ENCODE measurements around the gene FBXO34. TPM values are rescaled to one million over a fixed set of nuclear protein-coding genes. Genes with fewer than 3 reads are reported as not detected.
"Not testable (repeated sequence)": the region's sequence is repeated elsewhere in the genome, so short reads cannot be mapped to it uniquely, and the experiment has no call there.

Gene FBXO34
- total RNA-seq, 3 donors from 2014 or later, result 12.9 to 16.7 (median 14.9) TPM

DNA sequence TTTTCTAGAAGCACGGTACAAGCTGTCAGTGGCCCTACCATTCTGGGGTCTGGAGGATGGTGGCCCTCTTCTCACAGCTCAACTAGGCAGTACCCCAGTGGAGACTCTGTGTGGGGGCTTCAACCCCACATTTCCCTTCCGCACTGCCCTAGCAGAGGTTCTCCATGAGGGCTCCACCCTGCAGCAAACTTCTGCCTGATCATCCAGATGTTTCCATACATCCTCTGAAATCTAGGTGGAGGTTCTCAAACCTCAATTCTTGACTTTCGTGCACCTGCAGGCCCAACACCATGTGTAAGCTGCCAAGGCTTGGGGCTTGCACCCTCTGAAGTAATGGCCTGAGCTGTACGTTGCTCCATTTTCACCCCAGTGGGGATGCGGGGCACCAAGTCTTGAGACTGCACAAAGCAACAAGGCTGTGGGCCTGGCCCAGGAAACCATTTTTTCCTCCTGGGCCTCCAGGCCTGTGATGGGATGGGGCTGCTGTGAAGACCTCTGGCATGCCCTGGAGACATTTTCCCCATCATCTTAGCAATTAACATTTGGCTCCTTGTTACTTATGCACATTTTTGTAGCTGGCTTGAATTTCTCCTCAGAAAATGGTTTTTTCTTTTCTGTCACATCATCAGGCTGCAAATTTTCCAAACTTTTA, 41.3 kb downstream of the FBXO34 start:
- Mint-ChIP-seq H3K36me3 (ENCODE audit: insufficient read depth) (peaks cover 52% of the 10 kb centered on the region), H3K9me3 (peaks cover 38% of the 10 kb centered on the region), H3K4me1 (ENCODE audit: low read depth) (peaks cover 30% of the 10 kb centered on the region)
- H3K4me3 Mint-ChIP-seq; ATAC-seq; H3K27me3 Mint-ChIP-seq (ENCODE audit: low read depth); DNase-seq: not testable (repeated sequence)

DNA sequence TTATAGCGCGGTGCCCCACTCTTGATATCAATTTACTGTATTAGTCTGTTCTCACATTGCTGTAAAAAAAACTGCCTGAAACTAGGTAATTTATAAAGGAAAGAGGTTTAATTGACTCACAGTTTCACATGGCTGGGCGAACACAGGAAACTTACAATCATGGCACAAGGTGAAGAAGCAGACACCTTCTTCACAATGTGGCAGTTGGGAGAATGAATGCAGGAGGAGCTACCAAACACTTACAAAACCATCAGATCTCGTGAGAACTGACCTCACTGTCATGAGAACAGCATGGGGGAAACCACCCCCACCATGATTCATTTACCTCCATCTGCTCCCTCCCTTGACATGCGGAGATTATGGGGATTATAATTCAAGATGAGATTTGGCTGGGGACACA, 42.3 kb downstream of the FBXO34 start:
- ATAC-seq, result peak; percentile 81 to 90
- H3K36me3 Mint-ChIP-seq (ENCODE audit: insufficient read depth), result peaks cover 57% of the 10 kb centered on the region
- DNase-seq, result no peak

DNA sequence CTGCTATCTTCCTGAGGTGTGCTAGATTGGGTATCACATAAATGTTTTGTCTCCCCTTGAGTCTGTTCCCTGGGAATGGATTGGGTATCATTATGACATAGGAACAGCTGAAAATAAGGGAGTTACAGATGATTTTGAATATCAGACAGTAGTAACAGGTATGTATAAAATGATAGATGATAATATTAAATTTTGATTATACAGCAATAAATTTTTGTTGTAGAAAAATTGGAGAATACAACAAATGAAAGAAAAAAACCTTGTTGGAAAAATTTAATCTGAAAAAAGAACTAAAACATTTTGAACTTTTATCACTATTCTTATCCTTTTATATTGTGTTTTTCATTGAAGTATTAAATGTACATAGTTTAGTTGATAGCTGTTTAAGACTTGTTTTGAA, 43.2 kb downstream of the FBXO34 start:
- H3K4me1 Mint-ChIP-seq (ENCODE audit: low read depth), result peaks cover 24% of the 10 kb centered on the region
- no peak for ATAC-seq
- H3K36me3 Mint-ChIP-seq (ENCODE audit: insufficient read depth), result peaks cover 60% of the 10 kb centered on the region
- peaks cover 38% of the 10 kb centered on the region for H3K9me3 Mint-ChIP-seq
- no peak overlapping the region for H3K4me3 Mint-ChIP-seq
- no peaks in the 10 kb centered on the region for H3K27me3 Mint-ChIP-seq (ENCODE audit: low read depth)
- DNase-seq, result no peak

More for the DNA sequence above, 42.3 kb downstream of the FBXO34 start:
- Mint-ChIP-seq H3K27me3 (ENCODE audit: low read depth) (no peaks in the 10 kb centered on the region), H3K4me3 (no peak overlapping the region), H3K4me1 (ENCODE audit: low read depth) (peaks cover 24% of the 10 kb centered on the region), H3K9me3 (peaks cover 38% of the 10 kb centered on the region)

DNA sequence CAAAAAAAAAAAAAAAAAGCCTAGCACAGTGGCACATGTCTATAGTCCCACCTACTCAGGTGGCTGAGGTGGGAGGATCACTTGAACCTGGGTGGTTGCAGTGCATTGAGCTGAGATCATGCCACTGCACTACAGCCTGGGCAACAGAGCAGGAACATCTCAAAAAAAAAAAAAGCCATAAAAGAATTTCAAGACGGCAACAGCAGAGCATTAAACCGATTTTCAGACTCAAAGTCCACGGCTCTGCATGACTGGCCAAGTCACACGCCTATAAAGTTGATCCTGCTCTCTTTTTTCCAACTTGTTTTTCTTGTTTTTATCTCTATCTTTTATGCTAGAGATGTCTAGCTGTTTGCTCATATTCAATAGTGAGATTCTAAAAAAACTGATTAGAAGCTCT, 45.3 kb downstream of the FBXO34 start:
- peaks cover 17% of the 10 kb centered on the region for H3K4me1 Mint-ChIP-seq (ENCODE audit: low read depth)
- ATAC-seq, result no peak
- H3K27me3 Mint-ChIP-seq (ENCODE audit: low read depth), result no peaks in the 10 kb centered on the region
- DNase-seq, result no peak
- peaks cover 43% of the 10 kb centered on the region for H3K36me3 Mint-ChIP-seq (ENCODE audit: insufficient read depth)
- H3K9me3 Mint-ChIP-seq, result peaks cover 21% of the 10 kb centered on the region
- no peak overlapping the region for H3K4me3 Mint-ChIP-seq

DNA sequence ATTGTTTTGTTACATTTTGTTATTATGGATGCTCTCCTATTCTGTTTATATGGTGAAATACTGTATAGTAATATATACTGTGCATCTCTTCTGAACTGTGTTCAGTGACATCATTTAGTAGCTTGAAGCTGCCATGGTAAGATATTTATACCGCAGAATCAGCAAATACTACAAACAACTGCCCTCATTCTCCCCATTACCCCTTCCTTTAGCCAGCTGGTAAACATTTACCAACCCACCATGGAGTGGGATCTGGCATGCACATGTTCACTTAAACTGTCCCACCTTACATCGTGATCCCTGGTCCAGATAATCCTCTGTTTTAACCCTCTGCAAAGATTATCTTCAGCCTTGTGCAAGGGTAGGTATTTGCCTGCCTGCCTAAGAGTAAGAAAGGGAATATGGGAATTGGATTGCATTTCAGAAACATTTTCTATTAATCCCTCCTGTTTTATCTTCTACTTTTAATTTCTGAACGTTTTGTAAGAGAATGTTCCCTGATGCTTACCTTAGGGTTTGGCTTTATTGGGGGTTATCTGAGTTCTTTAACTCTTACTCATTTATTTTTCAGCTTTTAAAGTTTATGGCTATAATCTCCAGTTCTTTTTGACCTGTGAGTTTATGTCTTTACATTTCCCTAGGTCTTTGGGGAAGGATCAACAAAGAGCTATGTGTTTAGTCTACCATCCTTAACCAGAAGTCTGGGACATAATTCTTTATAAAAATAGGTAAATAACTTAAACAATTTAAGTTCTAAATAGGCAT, 46.5 kb downstream of the FBXO34 start:
- peaks cover 38% of the 10 kb centered on the region for H3K36me3 Mint-ChIP-seq (ENCODE audit: insufficient read depth)
- no peaks in the 10 kb centered on the region for H3K27me3 Mint-ChIP-seq (ENCODE audit: low read depth)
- H3K4me3 Mint-ChIP-seq, result no peak overlapping the region
- peaks cover 21% of the 10 kb centered on the region for H3K9me3 Mint-ChIP-seq
- H3K4me1 Mint-ChIP-seq (ENCODE audit: low read depth), result peaks cover 17% of the 10 kb centered on the region
- no peak for DNase-seq
- ATAC-seq, result no peak

DNA sequence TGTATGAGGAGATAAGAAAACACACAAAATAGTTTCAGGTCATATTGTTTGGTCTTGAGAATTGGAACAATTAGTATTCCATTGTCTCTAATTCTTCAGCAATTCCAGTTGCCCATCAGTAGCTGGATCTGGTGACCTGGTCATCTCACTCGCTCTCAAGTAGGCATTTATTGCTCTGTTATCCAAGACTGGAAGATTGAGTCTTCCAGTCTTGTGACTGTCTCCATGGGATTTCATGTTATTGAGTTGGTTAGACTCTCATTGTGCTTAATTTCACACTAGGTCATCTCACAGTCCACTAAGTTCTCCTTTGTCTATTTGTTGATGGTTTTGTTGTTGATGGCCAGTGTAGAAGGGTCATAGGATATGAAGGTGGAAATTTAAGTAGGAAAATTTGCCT, 47.5 kb downstream of the FBXO34 start:
- H3K9me3 Mint-ChIP-seq, result peaks cover 12% of the 10 kb centered on the region
- ATAC-seq, result no peak
- peaks cover 11% of the 10 kb centered on the region for H3K4me1 Mint-ChIP-seq (ENCODE audit: low read depth)

DNA sequence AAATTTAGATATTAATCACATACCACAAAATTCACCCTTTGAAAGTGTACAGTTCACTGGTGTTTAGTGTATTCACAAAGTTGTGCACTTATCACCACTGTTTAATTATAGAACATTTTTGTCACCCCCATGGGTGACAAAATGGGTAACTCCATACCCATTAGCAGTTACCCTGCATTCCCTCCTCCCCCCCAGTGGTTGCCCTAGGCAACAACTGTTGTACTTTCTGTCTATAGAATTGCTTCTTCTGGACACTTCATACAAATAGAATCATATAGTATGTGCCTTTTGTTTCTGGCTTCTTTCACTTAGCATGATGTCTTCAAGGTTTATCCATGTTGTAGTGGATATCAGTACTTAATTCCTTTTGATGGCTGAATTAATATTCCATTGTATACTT, 52.7 kb downstream of the FBXO34 start:
- no peak overlapping the region for H3K4me3 Mint-ChIP-seq
- ATAC-seq, result no peak
- H3K4me1 Mint-ChIP-seq (ENCODE audit: low read depth), result peaks cover 29% of the 10 kb centered on the region
- H3K9me3 Mint-ChIP-seq, result no peaks in the 10 kb centered on the region
- H3K36me3 Mint-ChIP-seq (ENCODE audit: insufficient read depth), result peaks cover 10% of the 10 kb centered on the region
- no peak for DNase-seq
- H3K27me3 Mint-ChIP-seq (ENCODE audit: low read depth), result no peaks in the 10 kb centered on the region

More for the DNA sequence above, 47.5 kb downstream of the FBXO34 start:
- DNase-seq, result no peak
- H3K4me3 Mint-ChIP-seq, result no peak overlapping the region
- H3K27me3 Mint-ChIP-seq (ENCODE audit: low read depth), result no peaks in the 10 kb centered on the region
- peaks cover 31% of the 10 kb centered on the region for H3K36me3 Mint-ChIP-seq (ENCODE audit: insufficient read depth)

DNA sequence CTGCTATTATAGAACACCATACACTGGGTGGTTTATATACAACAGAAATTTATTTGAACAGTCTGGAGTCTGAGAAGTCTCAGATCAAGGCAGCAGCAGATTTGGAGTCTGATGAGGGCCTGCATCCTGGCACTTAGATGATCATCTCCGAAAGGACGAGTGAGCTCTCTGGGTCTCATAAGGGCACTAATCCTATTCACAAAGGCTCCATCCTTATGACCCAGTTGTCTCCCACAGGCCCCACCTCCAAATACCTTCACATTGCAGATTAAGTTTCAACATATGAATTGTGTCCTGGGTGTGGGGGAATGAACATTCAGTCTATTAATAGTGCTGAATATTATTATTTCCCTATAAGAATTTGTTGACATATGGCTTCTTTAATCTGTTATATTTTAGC, 53.6 kb downstream of the FBXO34 start:
- Mint-ChIP-seq H3K36me3 (ENCODE audit: insufficient read depth) (peaks cover 10% of the 10 kb centered on the region), H3K27me3 (ENCODE audit: low read depth) (no peaks in the 10 kb centered on the region), H3K9me3 (no peaks in the 10 kb centered on the region), H3K4me3 (no peak overlapping the region), H3K4me1 (ENCODE audit: low read depth) (peaks cover 38% of the 10 kb centered on the region)
- no peak for DNase-seq
- ATAC-seq, result no peak

DNA sequence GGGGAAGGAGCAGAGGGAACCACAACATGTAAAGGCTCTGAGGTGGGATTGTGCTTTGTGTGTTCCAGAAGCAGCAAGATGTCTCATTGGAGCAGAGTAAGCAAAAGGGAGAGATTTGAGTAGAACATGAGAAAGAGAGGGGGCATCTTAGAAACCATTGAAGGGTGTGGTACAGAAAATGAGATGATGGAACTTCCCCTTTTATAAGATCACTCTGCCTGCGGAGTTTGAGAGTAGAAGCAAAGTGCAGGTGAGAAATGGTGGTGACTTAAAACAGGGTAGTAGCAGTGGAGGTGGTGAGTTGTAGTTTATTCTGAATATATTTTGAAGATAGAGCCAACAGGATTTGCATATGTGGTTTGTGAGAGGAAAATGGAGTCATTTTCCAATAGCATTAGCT, 56.0 kb downstream of the FBXO34 start:
- ATAC-seq, result peak; percentile 9 to 22
- Mint-ChIP-seq H3K27me3 (ENCODE audit: low read depth) (no peaks in the 10 kb centered on the region), H3K9me3 (no peaks in the 10 kb centered on the region), H3K4me3 (no peak overlapping the region), H3K4me1 (ENCODE audit: low read depth) (peaks cover 55% of the 10 kb centered on the region), H3K36me3 (ENCODE audit: insufficient read depth) (peaks cover 10% of the 10 kb centered on the region)
- no peak for DNase-seq

DNA sequence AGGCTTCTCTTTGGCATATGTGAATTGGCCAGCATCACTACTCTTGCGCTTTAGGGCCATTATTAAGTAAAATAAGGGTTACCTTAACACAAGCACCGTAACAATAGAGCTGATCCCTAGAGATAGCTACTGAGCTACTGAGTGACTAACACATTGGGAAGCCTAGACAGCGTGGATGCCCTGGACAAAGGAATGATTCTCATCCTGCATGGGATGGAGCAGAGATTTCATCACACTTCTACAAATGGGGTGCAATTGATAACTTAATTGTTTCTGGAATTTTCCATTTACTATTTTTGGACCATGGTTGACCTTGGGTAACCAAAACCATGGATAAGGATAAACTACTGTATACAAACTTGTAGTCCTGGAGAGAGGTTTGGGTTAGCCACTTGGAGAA, 57.1 kb downstream of the FBXO34 start:
- ATAC-seq, result no peak
- peaks cover 66% of the 10 kb centered on the region for H3K4me1 Mint-ChIP-seq (ENCODE audit: low read depth)
- DNase-seq, result no peak
- peaks cover 10% of the 10 kb centered on the region for H3K36me3 Mint-ChIP-seq (ENCODE audit: insufficient read depth)
- H3K9me3 Mint-ChIP-seq, result no peaks in the 10 kb centered on the region
- H3K27me3 Mint-ChIP-seq (ENCODE audit: low read depth), result no peaks in the 10 kb centered on the region
- no peak overlapping the region for H3K4me3 Mint-ChIP-seq

DNA sequence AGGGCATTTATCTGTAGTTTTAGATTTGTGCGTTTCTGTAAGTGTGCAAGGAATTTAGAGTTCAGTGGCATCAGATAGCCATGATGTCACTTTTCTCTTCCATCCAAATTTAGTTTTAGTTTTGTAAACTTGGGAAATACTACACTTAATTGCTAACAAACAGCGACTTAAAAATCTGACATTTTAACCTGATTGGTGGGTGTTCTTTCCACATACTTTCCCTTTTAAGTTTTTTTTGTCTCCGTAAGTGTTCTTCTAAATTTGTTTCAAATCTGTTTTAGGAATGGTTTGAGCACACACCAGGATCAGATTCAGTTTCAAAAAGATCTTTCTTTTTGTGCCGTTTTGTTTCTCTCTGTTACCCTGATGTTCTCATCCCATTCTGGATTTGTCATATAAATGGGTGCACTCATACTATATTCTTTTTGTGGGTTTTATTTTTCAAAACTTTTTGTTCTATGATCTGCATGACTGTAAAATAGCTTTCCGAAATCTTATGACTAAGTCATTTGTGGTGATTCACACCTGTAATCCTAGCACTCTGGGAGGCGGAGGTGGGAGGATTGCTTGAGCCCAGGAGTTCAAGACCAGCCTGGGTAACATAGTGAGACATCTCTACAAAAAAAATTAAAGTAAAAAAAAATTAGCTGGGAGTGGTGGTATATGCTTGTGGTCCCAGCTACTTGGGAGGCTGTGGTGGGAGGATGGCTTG, 58.9 kb downstream of the FBXO34 start:
- Mint-ChIP-seq H3K36me3 (ENCODE audit: insufficient read depth) (peaks cover 4% of the 10 kb centered on the region), H3K27me3 (ENCODE audit: low read depth) (no peaks in the 10 kb centered on the region), H3K4me3 (peak overlapping the region; percentile 48), H3K9me3 (no peaks in the 10 kb centered on the region), H3K4me1 (ENCODE audit: low read depth) (peaks cover 82% of the 10 kb centered on the region)
- ATAC-seq, result peak; percentile 75 to 80
- DNase-seq, result peak; percentile 25

DNA sequence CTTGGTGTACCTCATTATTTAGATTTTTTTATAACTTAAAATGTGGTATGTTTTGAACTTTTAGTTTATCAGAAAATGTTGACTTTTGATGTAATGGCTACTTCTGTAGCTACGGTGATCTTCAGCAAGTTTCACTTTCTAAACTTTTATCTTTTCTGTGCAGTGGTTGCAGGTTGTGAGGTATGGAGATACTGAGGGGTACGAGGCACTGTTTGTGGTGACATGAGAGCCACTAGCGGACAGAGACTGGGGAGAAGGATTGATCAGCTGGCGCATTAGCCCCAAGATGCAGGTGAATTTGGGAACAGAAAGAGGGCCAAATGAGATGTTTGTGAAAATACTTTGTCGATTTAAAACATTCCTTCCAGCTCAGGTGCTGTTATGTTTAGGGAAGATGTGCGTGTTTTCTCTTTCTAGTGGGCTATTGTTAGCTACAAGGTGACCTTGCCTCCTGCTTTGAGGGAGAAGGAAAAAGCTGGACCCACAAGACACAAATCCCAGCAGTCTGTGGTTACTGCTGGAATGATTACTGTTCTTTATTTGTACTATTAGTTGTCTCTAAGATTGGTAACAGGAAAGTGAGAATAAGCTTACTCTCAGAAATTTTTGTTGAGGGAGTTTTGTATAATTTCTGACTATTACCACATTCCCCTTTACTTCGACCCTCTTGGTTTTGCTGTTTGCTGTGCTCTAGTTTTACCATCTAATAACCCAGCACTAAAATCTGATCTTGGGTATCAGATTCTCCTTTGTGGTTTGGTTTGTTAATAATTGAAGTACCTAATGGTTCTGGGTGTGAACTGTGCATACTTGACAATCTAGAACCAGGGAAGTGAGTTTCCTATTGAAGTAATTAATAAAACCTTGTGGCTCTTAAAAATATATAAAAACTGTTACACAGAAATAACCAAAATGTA, 61.7 kb downstream of the FBXO34 start:
- H3K4me3 Mint-ChIP-seq, result peak overlapping the region; percentile 83
- H3K27me3 Mint-ChIP-seq (ENCODE audit: low read depth), result no peaks in the 10 kb centered on the region
- no peaks in the 10 kb centered on the region for H3K9me3 Mint-ChIP-seq
- peaks cover 82% of the 10 kb centered on the region for H3K4me1 Mint-ChIP-seq (ENCODE audit: low read depth)
- peaks cover 2% of the 10 kb centered on the region for H3K36me3 Mint-ChIP-seq (ENCODE audit: insufficient read depth)
- peak; percentile 24 to 28 for ATAC-seq
- no peak for DNase-seq

DNA sequence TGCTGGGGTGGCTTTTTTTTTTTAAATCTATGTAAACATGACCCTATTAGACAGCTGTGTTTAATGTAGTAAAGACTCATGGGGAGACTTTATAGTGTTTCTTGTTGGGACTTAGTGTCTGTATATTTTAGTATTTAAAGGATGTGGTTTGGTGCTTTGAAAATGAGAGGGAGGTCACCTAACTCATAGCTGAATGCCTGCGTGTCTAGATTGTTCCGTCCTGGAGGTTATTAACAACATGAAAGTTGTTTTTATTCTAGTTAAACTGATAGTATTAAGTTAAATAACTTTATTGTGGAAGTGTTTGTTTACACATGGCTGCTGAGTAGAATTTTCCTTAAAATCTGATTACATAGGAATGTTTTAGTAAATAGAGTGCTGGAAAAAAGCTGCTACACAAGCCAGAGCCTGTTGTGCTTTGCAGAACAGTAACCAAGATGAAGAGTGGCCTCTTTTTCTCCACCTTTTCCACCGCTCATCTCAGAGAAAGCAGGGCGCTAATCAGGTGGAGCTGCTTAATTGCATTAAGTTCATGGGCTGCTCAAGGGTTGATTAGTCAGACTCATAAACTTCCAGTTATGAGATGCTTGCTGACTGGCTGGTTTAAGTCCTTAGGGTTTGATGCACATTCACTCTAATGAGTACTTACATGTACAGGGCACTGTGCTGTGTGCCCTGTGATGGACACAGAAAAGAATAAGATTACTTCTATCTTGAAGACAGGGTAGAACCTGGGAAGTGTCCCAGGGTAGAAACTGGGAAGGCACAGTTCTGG, 62.7 kb downstream of the FBXO34 start:
- Mint-ChIP-seq H3K4me3 (peak overlapping the region; percentile 83), H3K9me3 (no peaks in the 10 kb centered on the region), H3K4me1 (ENCODE audit: low read depth) (peaks cover 82% of the 10 kb centered on the region), H3K27me3 (ENCODE audit: low read depth) (no peaks in the 10 kb centered on the region), H3K36me3 (ENCODE audit: insufficient read depth) (peaks cover 2% of the 10 kb centered on the region)
- DNase-seq, result no peak
- ATAC-seq, result peak; percentile 12 to 18
